ENCODE data around the gene FNDC8. TPM values are rescaled to one million over a fixed set of nuclear protein-coding genes. Genes with fewer than 3 reads are reported as not detected.

The FNDC8 gene
- total and polyA plus RNA-seq, 2 donors (not counting 1 experiment from before 2014, with no cell fraction given), result not detected

- no peak for ATAC-seq (ENCODE audit: low read depth)
These were observed 21.0 kb downstream of the FNDC8 start for GRCh38 chr17:35142467-35142796.

GRCh38 chr17:35144840-35145239, 23.4 kb downstream of the FNDC8 start:
- Histone ChIP-seq H3K9ac (ENCODE audit: low read length) (no peak overlapping the region), H3K79me2 (ENCODE audit: control insufficient read depth, insufficient read depth, low read length) (peaks cover 18% of the 10 kb centered on the region), H3K36me3 (replicated peaks in 1 of 2; ENCODE audit: control extremely low read depth in 1 of 2, control insufficient read depth in 1 of 2, extremely low read depth in 1 of 2, insufficient read depth in 2 of 2, low read length in 1 of 2) (no peaks in the 10 kb centered on the region), H3K9me3 (ENCODE audit: control extremely low read depth in 1 of 3, control insufficient read depth in 2 of 3, insufficient read depth in 1 of 3, low read length in 2 of 3) (no peaks in the 10 kb centered on the region), H3K27me3 (replicated peaks in 1 of 4; ENCODE audit: control extremely low read depth in 1 of 4, control insufficient read depth in 3 of 4, insufficient read depth in 4 of 4, low read length in 3 of 4) (peaks cover 0 to under 1% (median 0%) of the 10 kb centered on the region in 4 experiments), H3K27ac (ENCODE audit: low read length in 2 of 2) (no peak overlapping the region), H2AFZ (ENCODE audit: insufficient read depth, low read depth, low read length, poor library complexity, severe bottlenecking) (no peak overlapping the region), H3K4me3 (ENCODE audit: control extremely low read depth in 1 of 5, extremely low read depth in 1 of 5, insufficient read depth in 1 of 5, low read depth in 2 of 5, low read length in 4 of 5) (no peak overlapping the region), H4K20me1 (ENCODE audit: control insufficient read depth, insufficient read depth, low read length, poor library complexity, severe bottlenecking) (no peaks in the 10 kb centered on the region), H3K4me2 (replicated peaks; ENCODE audit: low read depth, low read length, poor library complexity, severe bottlenecking) (no peak overlapping the region), H3K4me1 (ENCODE audit: control insufficient read depth in 2 of 2, insufficient read depth in 2 of 2, low read length in 2 of 2) (peaks cover 5 to 11% of the 10 kb centered on the region in 2 donors)
- no peak overlapping the region for H3K27ac Mint-ChIP-seq
- H3K4me3 Mint-ChIP-seq, result no peak overlapping the region
- ATAC-seq (ENCODE audit: low read depth), result no peak
- POLR2A ChIA-PET, result no interaction called here
- TF ChIP-seq CTCF (IDR thresholded peaks at IDR 0.05) (no peak), EZH2 (IDR thresholded peaks at IDR 0.05; ENCODE audit: borderline replicate concordance, insufficient read depth, low read depth, low read length, poor library complexity, severe bottlenecking) (no peak)
- no peak for DNase-seq
- no peaks in the 10 kb centered on the region for H3K9me3 Mint-ChIP-seq (ENCODE audit: insufficient read depth)
- CTCF ChIA-PET, result no interaction called here
- H3K4me1 Mint-ChIP-seq, result peaks cover 20% of the 10 kb centered on the region
- peaks cover 4% of the 10 kb centered on the region for H3K27me3 Mint-ChIP-seq
- intact Hi-C loops (cut with micrococcal nuclease), result no loop called here
- 86% methylated on average over 1 of the region's 4 CpGs for WGBS (ENCODE audit: insufficient coverage)

More at GRCh38 chr17:35142467-35142796, 21.0 kb downstream of the FNDC8 start:
- 75% methylated on average over 8 of the region's 8 CpGs for WGBS (ENCODE audit: insufficient coverage)
- Mint-ChIP-seq H3K4me1 (peaks cover 20% of the 10 kb centered on the region), H3K9me3 (ENCODE audit: insufficient read depth) (no peaks in the 10 kb centered on the region), H3K27me3 (no peaks in the 10 kb centered on the region), H3K4me3 (peak overlapping the region; percentile 87), H3K27ac (no peak overlapping the region)
- H2AFZ ChIP-seq (ENCODE audit: insufficient read depth, low read depth, low read length, poor library complexity, severe bottlenecking), result peak overlapping the region; percentile 100
- no peaks in the 10 kb centered on the region for H4K20me1 ChIP-seq (ENCODE audit: control insufficient read depth, insufficient read depth, low read length, poor library complexity, severe bottlenecking)
- H3K27ac ChIP-seq (ENCODE audit: low read length in 2 of 2), result no peak overlapping the region
- H3K79me2 ChIP-seq (ENCODE audit: control insufficient read depth, insufficient read depth, low read length), result peaks cover 22% of the 10 kb centered on the region
- H3K36me3 ChIP-seq (replicated peaks in 1 of 2; ENCODE audit: control extremely low read depth in 1 of 2, control insufficient read depth in 1 of 2, extremely low read depth in 1 of 2, insufficient read depth in 2 of 2, low read length in 1 of 2), result peaks cover 0 to 19% of the 10 kb centered on the region in 2 experiments
- peak overlapping the region; percentile 96 for H3K4me2 ChIP-seq (replicated peaks; ENCODE audit: low read depth, low read length, poor library complexity, severe bottlenecking)
- no peak for DNase-seq
- peak overlapping the region; percentile 87 for H3K9ac ChIP-seq (ENCODE audit: low read length)
- peaks cover 5 to 11% of the 10 kb centered on the region in 2 donors for H3K4me1 ChIP-seq (ENCODE audit: control insufficient read depth in 2 of 2, insufficient read depth in 2 of 2, low read length in 2 of 2)
- H3K9me3 ChIP-seq (ENCODE audit: control extremely low read depth in 1 of 3, control insufficient read depth in 2 of 3, insufficient read depth in 1 of 3, low read length in 2 of 3), result no peaks in the 10 kb centered on the region
- H3K27me3 ChIP-seq (replicated peaks in 1 of 4; ENCODE audit: control extremely low read depth in 1 of 4, control insufficient read depth in 3 of 4, insufficient read depth in 4 of 4, low read length in 3 of 4), result no peaks in the 10 kb centered on the region
- peak; percentile 45 for TF ChIP-seq CTCF (IDR thresholded peaks at IDR 0.05)
- TF ChIP-seq EZH2 (IDR thresholded peaks at IDR 0.05; ENCODE audit: borderline replicate concordance, insufficient read depth, low read depth, low read length, poor library complexity, severe bottlenecking), result no peak
- H3K4me3 ChIP-seq (ENCODE audit: control extremely low read depth in 1 of 5, extremely low read depth in 1 of 5, insufficient read depth in 1 of 5, low read depth in 2 of 5, low read length in 4 of 5), result peak overlapping the region in 2 of 5 experiments; percentile 84 to 93
- POLR2A ChIA-PET, result interaction anchor here (1.5 kb wide), 1 partner anchor 436 kb away, joined by 3 read pairs; the partner anchor contains the start of gene PEX12
- intact Hi-C loops (cut with micrococcal nuclease), result loop anchor here (1.0 kb wide), 6 partner anchors 23 to 391 kb away; partner anchors contain the start of genes CCT6B, RAD51D and ZNF830
- CTCF ChIA-PET, result interaction anchor here (1.1 to 1.8 kb wide), 4 partner anchors 14 to 436 kb away, joined by 3 to 7 read pairs (median 4); partner anchors contain the start of genes PEX12 and SLFN12L
